HT-29 (cell line): Measurements from ENCODE around the gene WNT10A. TPM values are rescaled to one million over a fixed set of nuclear protein-coding genes. Genes with fewer than 3 reads are reported as not detected.
"Not testable (repeated sequence)": the region's sequence is repeated elsewhere in the genome, so short reads cannot be mapped to it uniquely, and the experiment has no call there.

Experiments
- DNase-seq: peaks from one replicate; pipeline ENCODE4 v3.0.0-alpha.2; 2015; ENCODE audit warnings: low spot score
- total RNA-seq: library from RNA; depleted of rRNA; stranded (reverse); fragments of >200 nt; shearing (Covaris generic); gene quantifications from 2 replicates; pipeline ENCODE4 v1.2.3, GENCODE V29; 2014; rRNA removed

The WNT10A gene
- total RNA-seq: 14.9 and 18.7 TPM in 2 replicates

DNA sequence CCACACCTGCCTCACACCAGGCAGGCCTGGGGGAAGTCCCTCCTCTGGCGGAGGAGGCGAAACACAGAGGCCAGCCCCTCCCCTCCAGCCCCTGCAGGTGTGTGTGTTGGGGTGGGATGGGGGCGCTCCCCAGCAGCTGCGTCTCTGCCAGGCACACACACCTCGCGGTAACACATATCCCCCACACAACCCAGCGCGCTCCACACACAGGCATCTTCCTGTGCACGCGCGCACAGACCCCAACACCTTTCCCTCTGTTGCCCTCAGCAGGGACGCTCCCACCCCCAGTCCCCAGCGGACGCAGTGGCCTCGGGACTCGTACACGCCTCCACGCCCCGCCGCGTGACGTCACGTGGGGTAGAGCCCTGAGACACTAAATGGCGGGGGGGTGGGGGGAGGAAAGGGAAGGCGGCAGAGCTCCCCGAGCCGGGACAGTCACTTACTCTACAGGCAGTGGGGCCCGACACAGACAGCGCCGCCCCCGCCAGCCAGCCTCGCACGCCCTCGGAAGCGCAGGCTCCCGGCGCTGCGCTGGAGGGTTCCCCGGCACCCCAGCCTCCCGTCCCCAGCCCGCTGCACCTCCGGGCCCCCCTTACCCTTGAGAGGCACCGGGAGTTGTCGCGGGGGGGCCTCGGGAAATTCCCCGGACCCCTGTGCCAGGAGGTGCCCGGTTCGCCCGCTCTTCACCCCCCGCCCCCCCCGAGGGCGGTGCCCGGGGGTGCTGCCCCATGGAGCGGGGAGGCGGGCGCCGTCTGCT lies at the start of gene WNT10A:
Gene WNT10A (plus strand): TSS at position 751 of the 757 bp plus-strand sequence. CDS start 144 bp downstream, outside the sequence.
- peak; percentile 60 for DNase-seq

DNA sequence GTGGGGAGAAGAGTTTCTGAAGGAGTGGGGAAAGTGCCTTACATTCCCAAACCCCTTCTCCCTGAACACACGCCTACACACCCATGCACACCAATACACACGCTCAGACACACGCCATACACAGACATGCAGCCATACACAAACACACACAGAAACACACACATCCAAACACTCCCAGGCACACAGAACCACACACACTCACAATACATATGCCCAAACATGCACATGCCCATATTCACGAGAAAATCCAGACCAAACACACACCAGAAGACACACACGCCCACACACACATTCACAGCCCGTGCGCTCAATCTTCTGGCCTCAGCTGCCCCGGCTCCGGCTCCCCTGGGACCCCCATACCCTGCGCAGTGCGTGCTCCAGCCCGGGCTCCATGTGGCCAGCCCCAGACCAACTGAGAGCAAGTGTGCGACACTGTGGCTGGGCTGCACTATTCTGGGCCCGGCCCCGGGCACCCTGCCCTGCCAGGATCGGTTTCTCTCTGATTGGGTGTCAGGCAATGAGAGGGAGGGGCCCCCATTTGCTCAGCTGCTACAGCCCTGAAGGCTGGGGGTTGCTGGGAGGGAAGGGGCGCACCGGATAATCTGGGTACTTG lies 49.2 kb upstream of the WNT10A start, which contains the start of gene PRKAG3:
Gene PRKAG3 (minus strand): TSS at position 426 of the 613 bp plus-strand sequence.
- no peak for DNase-seq

DNA sequence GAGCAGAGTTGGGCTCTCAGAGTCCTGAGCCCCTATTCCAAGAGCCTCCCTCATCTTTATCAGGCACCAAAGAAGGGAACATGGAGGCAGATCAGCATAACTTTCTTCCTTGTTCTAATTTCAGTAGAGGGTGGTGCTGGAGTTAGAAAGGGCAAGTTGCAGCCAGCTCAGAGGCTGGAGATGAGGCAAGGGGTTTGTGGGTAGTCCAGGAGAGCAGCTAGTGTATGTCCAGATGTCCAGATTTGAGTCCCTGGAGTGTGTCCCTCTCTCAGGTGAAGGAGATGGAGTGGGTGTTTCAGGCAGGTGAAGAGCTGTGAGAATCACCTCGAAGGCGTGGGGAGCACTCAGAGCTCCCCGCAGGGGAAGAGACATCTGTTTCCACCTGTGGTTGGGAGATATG lies 48.6 kb upstream of the WNT10A start:
- no peak for DNase-seq

DNA sequence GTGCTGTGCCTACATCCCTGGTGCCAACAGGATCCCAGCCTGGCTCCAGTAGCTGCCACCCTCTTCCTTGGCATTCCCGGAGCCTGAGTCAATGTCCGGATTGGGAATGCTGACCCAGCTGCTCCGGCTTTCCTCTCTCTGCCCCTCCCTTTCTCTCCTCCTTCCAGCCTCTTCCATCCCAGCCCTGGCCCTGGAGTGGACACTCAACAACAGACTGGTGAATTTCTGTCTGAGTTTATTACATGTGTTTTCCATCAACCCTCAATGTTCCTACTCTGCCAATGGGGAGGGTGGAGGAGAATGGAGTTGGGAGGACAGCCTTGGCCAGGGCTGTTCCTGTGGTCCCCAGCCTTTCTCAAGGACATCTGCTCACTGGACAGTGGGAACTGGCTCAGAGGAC lies 48.1 kb upstream of the WNT10A start:
- DNase-seq: no peak

DNA sequence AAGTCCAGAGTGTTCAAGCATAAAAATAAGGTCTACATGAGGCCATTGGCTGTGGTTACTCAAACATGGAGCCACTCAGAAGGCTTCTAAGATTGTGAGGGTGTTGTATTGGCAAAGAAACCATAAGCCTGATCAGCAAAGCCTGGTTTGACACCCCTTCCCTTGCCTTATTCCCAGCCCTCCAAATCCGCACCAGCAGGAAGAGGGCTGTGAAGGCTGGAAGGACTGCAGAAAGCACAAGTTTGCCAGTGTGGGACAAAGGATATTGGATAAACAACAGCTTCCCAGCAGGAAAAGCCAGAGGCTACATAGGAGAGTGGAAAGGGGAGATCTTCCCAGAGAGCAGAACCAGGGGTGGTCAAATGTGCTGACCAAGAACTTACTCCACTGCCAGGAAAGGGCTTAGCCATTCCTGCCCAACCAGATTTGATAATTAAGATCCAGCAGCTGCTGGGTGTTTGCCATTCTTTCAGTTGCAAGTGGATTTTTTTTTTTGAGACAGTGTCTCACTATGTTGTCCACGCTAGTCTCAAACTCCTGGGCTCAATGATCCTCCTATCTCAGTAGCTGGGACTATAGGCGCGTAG lies 47.5 kb upstream of the WNT10A start:
- DNase-seq: no peak

DNA sequence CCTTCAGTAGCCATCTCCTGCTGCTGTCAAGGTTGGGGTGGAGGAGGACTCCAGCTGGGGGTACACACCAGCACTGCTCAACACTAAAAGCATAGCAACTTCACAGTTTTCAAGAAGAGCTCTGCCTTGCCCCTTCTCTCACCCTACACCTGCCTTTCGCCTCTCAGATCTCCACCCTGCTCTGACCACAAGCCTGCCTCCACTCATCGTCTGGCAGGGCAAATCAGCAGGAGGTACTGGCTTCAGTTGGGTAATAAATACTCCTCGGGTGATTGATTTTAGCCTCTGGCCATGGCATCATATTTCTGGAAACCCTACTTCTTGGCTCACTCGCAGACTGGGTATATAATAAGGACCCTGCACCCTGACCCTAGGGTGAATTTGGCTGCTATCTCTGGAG lies 46.0 kb upstream of the WNT10A start:
- DNase-seq: no peak

DNA sequence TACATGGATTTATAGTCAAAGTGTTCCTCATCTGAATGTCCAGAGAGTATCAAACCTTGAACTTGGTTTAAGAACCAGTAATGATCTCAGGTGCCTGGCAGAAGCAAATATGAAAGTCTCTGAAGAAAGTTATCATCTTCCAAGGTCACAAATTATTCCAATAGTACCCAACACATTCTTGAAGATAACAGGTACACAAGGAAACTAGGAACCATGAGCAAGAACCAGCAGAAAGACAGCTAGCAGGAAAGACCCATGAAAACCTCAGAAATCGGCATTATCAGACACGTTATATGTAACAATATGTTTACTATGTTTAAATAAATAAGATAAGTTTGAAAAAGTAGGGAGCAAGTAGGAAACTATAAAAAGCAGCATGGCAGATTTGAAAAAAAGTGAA lies 43.2 kb upstream of the WNT10A start:
- DNase-seq: no peak

DNA sequence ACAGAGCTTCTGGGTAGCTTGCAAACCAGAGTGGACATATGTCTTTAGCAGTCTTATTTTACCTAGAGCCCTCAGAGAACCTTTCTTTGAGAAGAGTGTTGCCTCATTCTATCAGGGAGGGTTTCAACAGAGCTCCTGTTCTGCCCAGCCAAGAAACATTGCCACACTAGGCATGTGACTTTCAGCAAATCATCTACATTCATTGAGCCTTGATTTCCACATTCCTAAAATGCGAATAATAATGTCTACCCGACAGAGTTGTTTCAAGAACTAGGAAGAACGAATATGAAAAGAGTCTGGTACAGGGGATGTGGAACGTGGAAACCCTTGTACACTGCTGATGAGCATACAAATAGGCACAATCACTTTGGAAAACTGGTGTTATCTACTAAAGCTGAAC lies 41.2 kb upstream of the WNT10A start:
- no peak for DNase-seq

DNA sequence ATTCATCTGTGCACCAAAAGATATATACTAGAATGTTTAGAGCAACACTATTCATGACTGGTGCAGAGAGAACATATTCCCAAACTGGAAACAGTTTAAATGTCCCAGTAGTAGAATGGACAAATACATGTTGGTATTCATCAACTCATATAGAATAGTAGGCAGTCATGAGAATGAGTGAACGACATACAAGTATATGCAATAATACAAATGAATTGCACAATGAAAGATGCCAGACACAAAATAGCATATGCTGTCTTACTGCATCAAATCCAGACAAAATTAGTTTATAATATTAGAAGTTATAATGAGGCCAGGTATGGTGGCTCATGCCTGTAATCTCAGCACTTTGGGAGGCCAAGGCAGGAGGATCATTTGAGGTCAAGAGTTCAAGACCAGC lies 40.8 kb upstream of the WNT10A start:
- no peak for DNase-seq

DNA sequence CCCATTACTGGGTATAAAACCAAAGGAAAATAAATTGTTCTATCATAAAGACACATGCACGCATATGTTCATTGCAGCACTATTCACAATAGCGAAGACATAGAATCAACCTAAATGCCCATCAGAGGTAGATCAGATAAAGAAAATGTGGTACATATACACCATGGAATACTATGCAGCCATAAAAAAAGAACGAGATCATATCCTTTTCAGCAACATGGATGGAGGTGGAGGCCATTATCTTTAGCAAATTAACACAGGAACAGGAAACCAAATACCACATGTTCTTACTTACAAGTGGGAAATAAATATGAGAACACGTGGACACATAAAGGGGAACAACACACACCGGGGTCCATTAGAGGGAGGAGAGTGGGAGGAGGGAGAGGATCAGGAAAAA lies 36.3 kb upstream of the WNT10A start:
- not testable (repeated sequence) for DNase-seq

DNA sequence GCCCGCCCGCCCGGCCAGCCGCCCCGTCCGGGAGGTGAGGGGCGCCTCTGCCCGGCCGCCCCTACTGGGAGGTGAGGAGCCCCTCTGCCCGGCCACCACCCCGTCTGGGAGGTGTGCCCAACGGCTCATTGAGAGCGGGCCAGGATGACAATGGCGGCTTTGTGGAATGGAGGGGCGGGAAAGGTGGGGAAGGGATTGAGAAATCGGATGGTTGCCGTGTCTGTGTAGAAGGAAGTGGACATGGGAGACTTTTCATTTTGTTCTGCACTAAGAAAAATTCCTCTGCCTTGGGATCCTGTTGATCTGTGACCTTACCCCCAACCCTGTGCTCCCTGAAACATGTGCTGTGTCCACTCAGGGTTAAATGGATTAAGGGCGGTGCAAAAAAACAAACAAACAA lies 33.7 kb upstream of the WNT10A start:
- DNase-seq: not testable (repeated sequence)

DNA sequence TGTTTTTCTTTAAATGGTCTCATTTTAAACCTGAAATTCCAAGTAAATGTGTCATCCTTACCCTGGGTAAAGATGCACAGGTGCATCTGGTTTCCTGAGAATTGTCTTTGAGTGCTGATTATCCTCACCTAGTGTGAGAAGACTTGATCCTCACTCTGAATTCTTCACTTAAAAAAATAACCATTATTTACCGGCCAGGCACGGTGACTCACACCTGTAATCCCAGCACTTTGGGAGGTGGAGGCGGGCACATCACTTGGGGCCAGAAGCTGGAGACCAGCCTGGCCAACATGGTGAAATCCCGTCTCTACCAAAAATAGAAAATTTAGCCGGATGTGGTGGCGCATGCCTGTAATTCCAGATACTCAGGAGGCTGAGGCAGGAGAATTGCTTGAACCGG lies 30.9 kb upstream of the WNT10A start:
- DNase-seq: no peak

DNA sequence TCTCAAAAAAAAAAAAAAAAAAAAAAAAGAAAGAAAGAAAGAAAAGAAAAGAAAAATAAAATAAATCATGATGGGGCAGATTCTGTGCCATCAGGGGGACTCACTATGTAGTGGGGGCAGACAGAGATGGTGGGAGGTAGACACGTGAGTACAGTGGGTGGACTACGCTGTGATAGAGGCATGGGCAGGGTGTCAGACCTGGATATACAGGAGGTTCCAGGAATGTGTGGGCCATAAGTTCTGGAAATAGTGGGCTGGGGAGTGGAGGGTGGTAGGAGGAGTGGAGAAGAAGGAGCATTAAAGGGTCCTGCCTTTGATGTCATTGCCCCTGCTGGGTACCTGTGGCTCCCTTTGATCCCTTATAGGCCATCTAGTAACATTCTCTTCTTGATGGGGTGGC lies 29.9 kb upstream of the WNT10A start:
- DNase-seq: no peak

DNA sequence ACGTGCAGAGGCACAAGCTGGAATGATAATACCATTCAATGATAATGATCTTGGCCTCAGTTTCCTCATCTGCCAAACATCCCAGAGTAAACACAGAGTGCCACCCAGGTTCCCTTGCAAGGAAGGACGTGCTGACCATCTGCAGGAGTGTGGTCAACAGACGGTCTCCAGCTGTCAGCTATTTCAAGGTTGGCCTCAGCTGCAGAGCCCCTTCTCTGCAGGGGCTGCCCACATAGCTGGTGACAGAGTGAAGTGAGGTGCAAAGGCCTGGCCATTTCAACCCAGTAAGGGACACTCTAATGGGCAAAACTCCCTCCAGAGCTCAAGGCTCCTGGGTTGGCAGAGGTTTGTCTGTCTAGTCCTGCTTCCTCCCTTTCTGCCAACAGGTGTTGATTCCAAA lies 29.4 kb upstream of the WNT10A start:
- no peak for DNase-seq

DNA sequence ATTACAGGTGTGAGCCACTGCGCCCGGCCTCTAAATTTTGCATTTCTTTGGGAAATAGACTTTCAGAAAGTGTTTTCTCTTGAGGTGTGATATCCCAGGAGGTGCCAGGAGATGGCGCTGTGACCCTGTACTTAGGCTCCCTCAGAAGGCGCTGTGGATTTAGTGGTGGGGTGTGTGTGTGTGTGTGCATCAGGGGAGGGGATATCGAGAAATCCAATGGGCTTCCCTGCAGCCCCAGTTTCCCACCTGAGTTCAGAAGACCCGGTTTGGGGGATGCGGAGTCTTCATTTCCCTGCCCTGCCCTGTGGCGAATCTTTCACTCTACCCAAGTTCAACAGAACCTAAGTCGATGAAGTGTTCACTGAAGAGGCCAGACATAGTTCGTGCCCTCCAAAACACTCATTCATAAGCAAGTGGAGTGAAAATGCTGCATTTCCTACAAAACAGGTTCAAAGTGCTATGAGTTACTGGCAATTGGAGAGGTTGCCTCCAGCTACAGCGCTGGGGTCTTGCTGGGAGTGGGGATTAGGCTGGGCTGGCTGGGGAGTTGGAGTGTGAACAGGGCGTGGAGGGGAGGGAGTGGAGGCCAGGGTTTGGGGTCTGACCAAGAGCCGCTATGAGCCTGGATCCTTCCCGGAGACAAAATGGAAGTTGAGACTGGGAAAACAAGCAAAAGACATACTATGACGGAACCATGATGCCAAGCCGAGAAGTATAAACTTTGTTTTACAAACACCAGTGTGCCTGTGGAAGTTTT lies 27.6 kb upstream of the WNT10A start:
- peak; percentile 49 for DNase-seq

DNA sequence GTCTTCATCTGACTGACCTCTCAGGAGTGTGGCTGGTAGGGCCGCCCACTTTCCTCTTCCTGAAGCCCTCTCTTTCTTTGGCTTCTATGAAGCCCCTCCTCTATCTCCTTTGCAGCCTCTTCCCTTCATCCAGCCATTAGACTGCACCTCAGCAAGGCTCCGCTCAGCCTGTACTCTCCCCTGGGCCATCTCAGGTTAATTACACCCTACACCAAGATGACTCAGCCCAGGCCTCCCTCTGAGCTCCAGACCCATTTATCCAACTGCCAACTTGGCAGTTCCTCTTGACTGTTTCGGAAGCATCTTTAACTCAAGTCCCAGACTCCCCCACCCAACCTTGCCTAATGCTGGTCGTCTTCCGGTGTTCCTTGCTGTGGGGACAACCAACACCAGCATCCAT lies 26.9 kb upstream of the WNT10A start:
- no peak for DNase-seq

DNA sequence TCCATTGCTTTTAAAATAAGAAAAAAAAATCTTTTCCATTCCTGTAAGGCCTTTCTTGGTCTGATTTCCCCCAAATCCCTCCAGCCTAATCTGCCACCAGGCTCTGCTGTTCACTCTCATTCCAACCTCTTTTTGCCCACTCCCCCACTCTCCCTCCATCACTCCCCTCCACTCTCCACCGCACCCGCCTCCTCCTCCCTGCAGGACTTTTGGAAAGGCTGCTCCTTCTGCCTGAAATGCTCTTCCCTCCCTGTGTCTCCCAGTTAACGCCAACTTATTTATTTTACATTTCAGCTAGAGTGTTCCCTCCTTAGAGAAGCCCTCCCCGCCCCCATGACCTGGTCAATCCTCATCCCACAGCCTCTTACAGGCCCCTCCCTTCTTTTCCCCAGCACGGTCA lies 25.8 kb upstream of the WNT10A start:
- no peak for DNase-seq

DNA sequence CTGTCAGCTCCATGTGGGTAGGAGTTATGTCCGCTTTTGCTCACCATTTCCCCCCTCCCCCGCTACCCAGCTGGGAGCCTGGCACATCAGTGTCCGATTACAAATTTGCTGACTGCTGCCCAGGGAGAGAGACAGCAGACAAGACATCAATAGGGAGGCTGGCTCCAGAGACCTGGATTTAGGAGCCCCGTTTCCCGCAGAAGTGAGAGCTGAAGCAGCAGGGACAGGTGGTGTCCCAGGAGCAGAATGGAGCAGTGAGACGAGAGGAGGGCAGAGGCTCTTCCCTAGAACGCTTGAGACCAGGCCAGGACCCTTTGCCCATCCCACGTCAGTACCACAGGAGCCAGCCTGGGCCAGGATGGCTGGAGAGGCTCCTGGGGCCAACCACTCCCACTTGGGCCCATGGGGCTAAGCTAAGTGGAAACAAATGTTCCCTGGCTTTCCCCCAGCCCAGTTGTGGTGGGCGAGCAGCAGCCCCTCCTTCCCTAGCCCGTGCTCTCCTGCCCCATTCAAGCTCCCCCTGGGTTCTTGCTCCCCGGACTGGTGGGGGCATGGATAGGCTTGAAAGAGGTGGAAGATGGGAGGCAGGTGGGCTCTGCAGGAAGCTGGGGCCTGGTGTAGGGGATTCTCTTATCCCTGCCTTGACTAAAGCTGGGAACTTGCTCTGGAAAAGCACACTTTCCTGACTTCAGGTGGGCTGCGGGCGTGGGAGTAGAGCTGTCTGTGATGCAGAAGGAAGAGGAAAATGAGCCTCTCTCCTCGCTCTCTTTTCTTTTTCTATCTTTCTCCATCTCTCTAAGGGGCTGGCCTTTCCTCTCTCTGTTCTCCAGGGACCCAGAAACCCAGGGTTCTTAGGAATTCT lies 25.1 kb upstream of the WNT10A start:
- DNase-seq: no peak

DNA sequence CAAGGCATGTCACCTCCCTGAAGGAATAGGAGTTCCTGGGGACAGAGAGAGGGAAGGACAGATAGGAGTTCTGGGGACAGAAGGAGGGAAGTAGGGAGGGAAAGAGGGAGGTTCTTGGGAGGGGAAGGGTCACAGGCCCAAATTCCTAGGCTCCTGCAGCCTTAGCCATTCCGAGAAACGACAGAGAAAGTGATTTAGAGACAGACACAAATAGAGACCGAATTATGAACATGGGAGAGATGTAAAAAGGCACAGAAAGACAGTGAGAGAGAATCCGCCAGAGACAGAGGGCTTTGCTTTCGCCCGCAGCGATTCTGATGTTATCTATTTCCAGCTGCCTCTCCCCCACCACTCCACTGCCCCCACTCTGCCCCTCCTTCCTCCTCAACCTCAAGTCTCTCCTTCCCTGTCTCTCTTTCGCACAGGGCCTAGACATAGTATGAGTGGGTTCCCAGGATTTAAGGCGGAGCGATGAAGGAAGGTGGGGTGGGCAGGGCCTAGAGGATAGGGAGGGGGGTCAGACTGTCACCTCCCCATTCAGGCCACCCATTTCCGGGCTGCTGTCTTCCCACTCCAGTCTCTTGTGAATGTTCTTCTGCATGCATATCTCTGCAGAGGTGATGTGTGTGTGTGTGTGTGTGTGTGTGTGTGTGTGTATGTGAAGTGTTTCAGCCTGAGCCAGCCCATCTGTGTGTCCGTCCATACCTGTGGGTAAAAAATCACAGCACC lies 24.3 kb upstream of the WNT10A start:
- DNase-seq: no peak

DNA sequence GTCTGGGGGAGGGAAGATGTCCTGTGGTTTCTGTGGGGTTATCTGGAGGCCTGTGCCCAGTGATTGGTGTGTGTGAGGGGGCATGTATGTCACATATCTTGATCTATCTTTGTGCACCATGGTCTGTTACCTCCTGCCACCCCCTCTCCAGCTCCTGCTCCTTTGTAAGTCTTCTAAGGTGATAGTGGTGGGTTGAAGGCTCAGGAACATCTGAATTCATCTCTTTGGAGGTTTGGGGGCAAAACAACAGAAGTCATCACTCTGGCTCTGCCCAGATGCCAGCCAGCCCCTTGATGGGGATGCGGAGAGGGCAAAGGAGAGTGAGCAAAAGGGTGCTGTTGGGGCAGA lies 23.8 kb upstream of the WNT10A start:
- DNase-seq: no peak
